ENCODE results near the gene TMEM271. TPM values are rescaled to one million over a fixed set of nuclear protein-coding genes. Genes with fewer than 3 reads are reported as not detected.
A peak's percentile ranks its signal among the peaks of the same experiment; 100 is the strongest.

Gene TMEM271
- total and polyA plus RNA-seq, 4 experiments from 2014 or later, result not detected

DNA sequence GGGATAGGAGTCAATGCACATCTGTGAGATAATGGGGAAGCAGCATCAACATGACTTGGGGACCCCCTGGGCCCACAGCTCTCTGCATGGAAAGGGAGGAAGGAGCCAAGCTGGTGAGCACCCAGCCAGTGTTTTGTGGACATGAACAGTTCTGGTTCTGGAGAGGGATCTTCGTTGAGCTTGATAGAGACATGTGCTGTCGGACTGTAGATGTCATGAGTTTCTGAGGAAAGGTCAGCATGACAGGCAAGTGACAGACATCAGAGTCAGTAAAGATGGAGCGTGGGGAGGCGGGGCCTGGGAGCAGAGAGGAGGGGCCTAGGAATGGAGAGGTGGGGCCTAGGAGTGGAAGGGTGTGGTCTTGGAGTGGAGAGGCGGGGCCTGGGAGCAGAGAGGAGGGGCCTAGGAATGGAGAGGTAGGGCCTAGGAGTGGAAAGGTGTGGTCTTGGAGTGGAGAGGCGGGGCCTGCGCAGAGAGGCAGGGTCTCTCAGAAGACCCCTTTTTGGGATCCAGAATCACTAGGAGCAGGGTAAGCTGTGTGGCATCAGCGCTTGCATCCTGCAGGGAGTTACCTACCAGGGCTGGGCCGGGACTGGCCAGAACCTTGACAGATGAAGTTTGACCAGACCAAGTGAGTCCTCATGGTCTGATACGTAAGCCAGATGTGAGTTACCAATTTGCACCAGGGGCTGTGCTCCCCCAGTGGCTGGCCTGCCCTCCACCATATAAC, 43.3 kb downstream of the TMEM271 start:
- Histone ChIP-seq H3K27ac (ENCODE audit: low read depth, low read length) (no peak overlapping the region), H3K9me3 (ENCODE audit: control insufficient read depth in 1 of 2, low read length in 2 of 2) (no peaks in the 10 kb centered on the region), H3K36me3 (ENCODE audit: insufficient read depth, low read length) (peaks cover 18% of the 10 kb centered on the region), H3K4me1 (ENCODE audit: insufficient read depth, low read length) (no peaks in the 10 kb centered on the region), H3K4me3 (ENCODE audit: low read length in 2 of 2) (no peak overlapping the region), H3K27me3 (ENCODE audit: insufficient read depth, low read length) (no peaks in the 10 kb centered on the region)
- Mint-ChIP-seq H3K27ac (peak overlapping the region in 1 of 7 donors; percentile 70), H3K36me3 (peaks cover 60 to 76% of the 10 kb centered on the region in 2 donors), H3K4me1 (peaks cover 0 to 4% (median under 1%) of the 10 kb centered on the region in 4 donors), H3K4me3 (no peak overlapping the region), H3K27me3 (no peaks in the 10 kb centered on the region), H3K9me3 (peaks cover 0 to 10% (median 0%) of the 10 kb centered on the region in 8 donors)
- intact Hi-C loops (cut with micrococcal nuclease), result no loop called here
- no peak for DNase-seq
- ChIA-PET POLR2A (ENCODE audit: partially characterized antibody) (no interaction called here), CTCF (ENCODE audit: partially characterized antibody) (no interaction called here)

DNA sequence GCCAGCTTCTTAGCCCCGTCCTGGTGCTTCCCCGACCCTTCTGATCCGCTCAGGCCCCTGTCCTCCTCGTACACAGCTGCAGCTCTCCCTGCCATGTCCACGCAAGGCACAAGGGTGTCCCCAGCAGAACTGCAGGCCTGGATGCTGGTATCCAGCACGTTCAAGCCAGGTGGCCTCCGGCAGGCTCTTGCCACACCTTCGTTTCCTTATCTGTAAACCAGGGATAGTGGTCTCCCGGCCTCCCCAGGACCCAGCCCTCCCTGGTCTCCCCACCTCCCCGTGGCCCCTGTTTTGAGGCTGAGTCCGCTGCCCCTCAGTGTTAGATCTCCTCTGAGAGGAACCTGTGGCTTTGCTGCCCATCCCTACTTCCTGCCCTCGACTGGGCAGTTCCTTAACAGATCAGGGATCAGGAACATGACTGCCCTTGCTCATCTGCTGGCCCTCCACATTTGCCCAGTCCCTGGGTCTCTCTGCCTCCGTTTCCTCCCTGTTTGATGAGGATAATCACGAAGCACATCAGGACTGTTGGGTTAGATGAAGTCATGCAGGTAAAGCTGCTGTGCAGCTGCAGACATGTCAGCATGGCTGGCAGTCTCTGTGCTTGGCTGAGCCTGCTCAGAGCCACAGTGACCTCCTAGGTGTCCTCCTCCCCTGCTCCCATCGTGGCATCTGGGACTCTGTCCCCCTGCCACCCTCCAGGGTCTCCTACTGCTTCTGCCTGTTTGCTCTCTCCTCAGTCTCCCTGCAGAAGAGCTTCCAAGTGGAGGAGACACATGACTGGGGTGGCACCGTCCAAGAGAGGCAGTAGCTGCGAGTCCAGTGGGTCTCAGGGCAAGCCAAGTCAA, 44.2 kb downstream of the TMEM271 start:
- Mint-ChIP-seq H3K4me3 (no peak overlapping the region), H3K9me3 (peaks cover 0 to 9% (median 0%) of the 10 kb centered on the region in 8 donors), H3K4me1 (peaks cover 0 to 4% (median under 1%) of the 10 kb centered on the region in 4 donors), H3K27me3 (no peaks in the 10 kb centered on the region), H3K36me3 (peaks cover 66 to 78% of the 10 kb centered on the region in 2 donors), H3K27ac (no peak overlapping the region)
- H3K9me3 ChIP-seq (ENCODE audit: control insufficient read depth in 1 of 2, low read length in 2 of 2), result no peaks in the 10 kb centered on the region
- ChIA-PET POLR2A (ENCODE audit: partially characterized antibody) (no interaction called here), CTCF (ENCODE audit: partially characterized antibody) (no interaction called here)
- no peak overlapping the region for H3K27ac ChIP-seq (ENCODE audit: low read depth, low read length)
- intact Hi-C loops (cut with micrococcal nuclease), result no loop called here
- H3K4me3 ChIP-seq (ENCODE audit: low read length in 2 of 2), result no peak overlapping the region
- no peaks in the 10 kb centered on the region for H3K4me1 ChIP-seq (ENCODE audit: insufficient read depth, low read length)
- no peak for DNase-seq
- H3K27me3 ChIP-seq (ENCODE audit: insufficient read depth, low read length), result no peaks in the 10 kb centered on the region
- H3K36me3 ChIP-seq (ENCODE audit: insufficient read depth, low read length), result peaks cover 18% of the 10 kb centered on the region

DNA sequence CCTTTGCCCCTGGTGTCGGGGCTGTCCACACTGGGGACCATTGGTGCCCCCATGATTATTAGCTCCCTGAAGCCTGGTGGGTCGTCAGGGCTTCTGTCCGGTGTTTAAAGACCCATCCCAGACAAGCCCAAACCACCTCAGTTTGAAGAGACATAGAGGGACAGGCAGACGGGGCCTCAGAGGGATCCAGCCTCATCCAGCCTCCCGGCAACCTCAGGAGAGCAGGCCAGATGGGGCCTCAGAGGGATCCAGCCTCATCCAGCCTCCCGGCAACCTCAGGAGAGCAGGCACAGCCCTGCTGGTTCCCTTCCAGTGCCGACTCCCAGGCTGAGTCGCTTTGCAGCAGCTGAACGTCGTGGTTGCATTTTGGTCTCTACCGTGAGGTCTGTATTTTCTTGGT, 45.0 kb downstream of the TMEM271 start:
- Mint-ChIP-seq H3K27ac (no peak overlapping the region), H3K9me3 (peaks cover 0 to 6% (median 0%) of the 10 kb centered on the region in 8 donors), H3K36me3 (peaks cover 64 to 73% of the 10 kb centered on the region in 2 donors), H3K4me1 (peaks cover 0 to 4% (median under 1%) of the 10 kb centered on the region in 4 donors), H3K27me3 (no peaks in the 10 kb centered on the region), H3K4me3 (no peak overlapping the region)
- Histone ChIP-seq H3K27me3 (ENCODE audit: insufficient read depth, low read length) (no peaks in the 10 kb centered on the region), H3K4me3 (ENCODE audit: low read length in 2 of 2) (no peak overlapping the region), H3K27ac (ENCODE audit: low read depth, low read length) (no peak overlapping the region), H3K9me3 (ENCODE audit: control insufficient read depth in 1 of 2, low read length in 2 of 2) (no peaks in the 10 kb centered on the region), H3K36me3 (ENCODE audit: insufficient read depth, low read length) (peaks cover 18% of the 10 kb centered on the region), H3K4me1 (ENCODE audit: insufficient read depth, low read length) (no peaks in the 10 kb centered on the region)
- intact Hi-C loops (cut with micrococcal nuclease), result no loop called here
- CTCF ChIA-PET (ENCODE audit: partially characterized antibody), result no interaction called here
- DNase-seq, result no peak
- POLR2A ChIA-PET (ENCODE audit: partially characterized antibody), result no interaction called here

DNA sequence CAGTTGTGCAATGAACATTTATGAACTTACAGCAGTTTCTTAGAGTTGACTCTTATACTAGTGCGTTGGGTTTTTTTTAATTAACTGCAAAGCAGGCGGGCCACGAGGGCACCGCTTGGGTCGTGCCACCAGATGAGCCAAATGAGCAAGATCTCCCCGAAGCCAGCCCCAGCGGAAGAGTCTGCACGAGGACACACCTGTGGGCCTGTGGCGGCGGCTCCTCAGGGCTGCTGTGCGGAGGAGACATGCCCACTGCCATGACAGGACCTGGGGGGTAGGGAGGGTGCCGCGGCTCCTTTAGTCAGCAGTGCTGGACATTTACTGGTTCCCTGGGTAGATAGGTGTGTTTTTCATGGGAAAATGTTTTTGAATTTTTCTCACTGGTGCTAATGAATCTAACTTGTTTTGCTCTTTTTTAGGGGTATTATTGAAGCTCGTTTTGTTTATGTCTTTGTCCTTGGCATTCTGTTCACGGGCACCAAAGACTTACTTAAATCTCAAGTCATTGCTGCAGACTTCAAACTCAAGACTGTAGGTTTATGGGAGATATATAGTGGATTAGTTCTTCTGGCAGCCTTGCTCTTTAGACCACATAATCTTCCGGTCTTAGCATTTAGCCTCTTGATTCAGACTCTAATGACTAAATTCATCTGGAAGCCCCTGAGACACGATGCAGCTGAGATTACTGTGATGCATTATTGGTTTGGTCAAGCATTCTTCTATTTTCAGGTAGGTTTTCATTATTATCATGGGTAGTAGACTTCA, 45.9 kb downstream of the TMEM271 start:
- H3K27me3 Mint-ChIP-seq, result no peaks in the 10 kb centered on the region
- no peak overlapping the region for H3K4me3 Mint-ChIP-seq
- no peaks in the 10 kb centered on the region for H3K9me3 ChIP-seq (ENCODE audit: control insufficient read depth in 1 of 2, low read length in 2 of 2)
- ChIA-PET POLR2A (ENCODE audit: partially characterized antibody) (no interaction called here), CTCF (ENCODE audit: partially characterized antibody) (no interaction called here)
- no peak overlapping the region for H3K4me3 ChIP-seq (ENCODE audit: low read length in 2 of 2)
- peaks cover 18% of the 10 kb centered on the region for H3K36me3 ChIP-seq (ENCODE audit: insufficient read depth, low read length)
- no peak overlapping the region for H3K27ac ChIP-seq (ENCODE audit: low read depth, low read length)
- no peak overlapping the region for H3K27ac Mint-ChIP-seq
- no peaks in the 10 kb centered on the region for H3K27me3 ChIP-seq (ENCODE audit: insufficient read depth, low read length)
- intact Hi-C loops (cut with micrococcal nuclease), result no loop called here
- peaks cover 0 to 6% (median 0%) of the 10 kb centered on the region in 8 donors for H3K9me3 Mint-ChIP-seq
- DNase-seq, result no peak
- peaks cover 71 to 74% of the 10 kb centered on the region in 2 donors for H3K36me3 Mint-ChIP-seq
- peaks cover 0 to 4% (median under 1%) of the 10 kb centered on the region in 4 donors for H3K4me1 Mint-ChIP-seq
- H3K4me1 ChIP-seq (ENCODE audit: insufficient read depth, low read length), result no peaks in the 10 kb centered on the region

DNA sequence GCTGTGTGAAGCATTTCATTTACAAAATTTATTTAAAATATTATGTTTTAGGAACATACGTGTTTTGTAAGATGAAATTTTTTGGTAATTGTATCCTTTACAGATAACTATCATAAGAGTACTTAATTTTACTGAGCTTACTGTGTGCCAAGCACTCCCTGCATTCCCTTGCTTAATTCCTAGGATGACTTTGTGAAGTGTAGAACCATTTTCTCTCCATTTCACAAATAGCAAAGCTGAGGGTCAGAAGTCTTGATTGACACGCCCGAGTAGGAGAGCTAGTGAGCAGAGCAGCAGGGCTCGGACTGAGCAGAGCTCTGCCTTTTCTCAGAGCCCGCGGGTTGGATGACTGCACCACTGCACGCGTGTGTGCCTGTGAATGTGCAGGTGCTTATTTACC, 46.5 kb downstream of the TMEM271 start:
- H3K4me3 ChIP-seq (ENCODE audit: low read length in 2 of 2), result no peak overlapping the region
- H3K27ac ChIP-seq (ENCODE audit: low read depth, low read length), result no peak overlapping the region
- no peaks in the 10 kb centered on the region for H3K27me3 Mint-ChIP-seq
- H3K36me3 Mint-ChIP-seq, result peaks cover 72 to 73% of the 10 kb centered on the region in 2 donors
- ChIA-PET POLR2A (ENCODE audit: partially characterized antibody) (no interaction called here), CTCF (ENCODE audit: partially characterized antibody) (no interaction called here)
- no peaks in the 10 kb centered on the region for H3K27me3 ChIP-seq (ENCODE audit: insufficient read depth, low read length)
- no peak overlapping the region for H3K4me3 Mint-ChIP-seq
- peaks cover 18% of the 10 kb centered on the region for H3K36me3 ChIP-seq (ENCODE audit: insufficient read depth, low read length)
- intact Hi-C loops (cut with micrococcal nuclease), result no loop called here
- peaks cover 0 to 6% (median 0%) of the 10 kb centered on the region in 8 donors for H3K9me3 Mint-ChIP-seq
- H3K27ac Mint-ChIP-seq, result no peak overlapping the region
- DNase-seq, result no peak
- no peaks in the 10 kb centered on the region for H3K4me1 ChIP-seq (ENCODE audit: insufficient read depth, low read length)
- H3K9me3 ChIP-seq (ENCODE audit: control insufficient read depth in 1 of 2, low read length in 2 of 2), result no peaks in the 10 kb centered on the region
- H3K4me1 Mint-ChIP-seq, result peaks cover 0 to 4% (median under 1%) of the 10 kb centered on the region in 4 donors

DNA sequence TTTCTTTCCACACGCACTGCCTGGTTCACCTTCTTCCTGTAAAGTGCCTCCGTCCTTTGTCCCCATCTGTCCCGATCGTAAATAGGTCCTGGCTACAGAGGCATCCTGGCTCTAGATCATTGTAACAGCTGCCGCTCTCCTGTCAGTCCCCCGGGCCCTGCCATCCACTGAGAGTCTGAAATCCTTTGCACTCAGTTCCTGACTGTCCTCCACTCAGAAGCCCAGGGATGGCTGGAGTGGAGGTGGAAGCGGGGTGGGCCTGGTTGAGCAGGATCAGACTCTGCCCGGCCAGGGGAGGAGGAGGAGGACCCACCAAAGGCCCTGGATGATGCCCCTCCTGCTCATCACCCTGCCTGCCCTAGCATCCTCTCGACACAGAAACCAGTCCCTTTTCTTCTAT, 47.3 kb downstream of the TMEM271 start:
- no peaks in the 10 kb centered on the region for H3K27me3 Mint-ChIP-seq
- Histone ChIP-seq H3K4me3 (ENCODE audit: low read length in 2 of 2) (no peak overlapping the region), H3K36me3 (ENCODE audit: insufficient read depth, low read length) (peaks cover 18% of the 10 kb centered on the region), H3K27ac (ENCODE audit: low read depth, low read length) (no peak overlapping the region), H3K9me3 (ENCODE audit: control insufficient read depth in 1 of 2, low read length in 2 of 2) (no peaks in the 10 kb centered on the region), H3K27me3 (ENCODE audit: insufficient read depth, low read length) (no peaks in the 10 kb centered on the region), H3K4me1 (ENCODE audit: insufficient read depth, low read length) (no peaks in the 10 kb centered on the region)
- peaks cover 76 to 77% of the 10 kb centered on the region in 2 donors for H3K36me3 Mint-ChIP-seq
- intact Hi-C loops (cut with micrococcal nuclease), result no loop called here
- ChIA-PET POLR2A (ENCODE audit: partially characterized antibody) (no interaction called here), CTCF (ENCODE audit: partially characterized antibody) (no interaction called here)
- peaks cover 0 to 6% (median 0%) of the 10 kb centered on the region in 8 donors for H3K9me3 Mint-ChIP-seq
- DNase-seq, result no peak
- H3K4me3 Mint-ChIP-seq, result no peak overlapping the region
- H3K27ac Mint-ChIP-seq, result no peak overlapping the region
- peaks cover 0 to 4% (median under 1%) of the 10 kb centered on the region in 4 donors for H3K4me1 Mint-ChIP-seq

DNA sequence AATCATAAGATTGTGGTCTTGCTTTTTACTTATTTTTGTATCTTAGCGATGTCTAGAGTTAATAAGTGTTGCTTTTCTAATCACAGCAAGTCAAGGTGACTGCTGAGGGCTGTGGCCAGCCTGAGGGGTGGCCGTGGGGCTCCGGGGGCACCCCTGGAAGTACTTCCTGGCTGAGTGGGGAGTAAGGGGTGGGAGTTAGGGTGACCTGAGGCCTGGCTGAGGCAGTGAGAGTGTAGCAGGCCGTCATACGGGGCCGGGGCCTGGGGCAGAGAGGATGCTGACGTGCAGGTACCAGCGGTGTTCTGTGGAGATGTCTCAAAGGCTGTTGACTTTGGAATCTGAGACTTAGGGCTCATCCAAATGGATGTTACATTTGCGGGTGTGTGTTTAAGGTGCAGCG, 47.8 kb downstream of the TMEM271 start:
- ChIA-PET CTCF (ENCODE audit: partially characterized antibody) (no interaction called here), POLR2A (ENCODE audit: partially characterized antibody) (no interaction called here)
- Mint-ChIP-seq H3K4me1 (peaks cover 0 to 4% (median under 1%) of the 10 kb centered on the region in 4 donors), H3K4me3 (no peak overlapping the region), H3K27ac (peak overlapping the region in 1 of 7 donors; percentile 42), H3K27me3 (no peaks in the 10 kb centered on the region), H3K9me3 (peaks cover 0 to 6% (median 0%) of the 10 kb centered on the region in 8 donors), H3K36me3 (peaks cover 81% of the 10 kb centered on the region in 2 donors)
- Histone ChIP-seq H3K4me1 (ENCODE audit: insufficient read depth, low read length) (no peaks in the 10 kb centered on the region), H3K36me3 (ENCODE audit: insufficient read depth, low read length) (peaks cover 22% of the 10 kb centered on the region), H3K27me3 (ENCODE audit: insufficient read depth, low read length) (no peaks in the 10 kb centered on the region), H3K9me3 (ENCODE audit: control insufficient read depth in 1 of 2, low read length in 2 of 2) (no peaks in the 10 kb centered on the region), H3K27ac (ENCODE audit: low read depth, low read length) (no peak overlapping the region), H3K4me3 (ENCODE audit: low read length in 2 of 2) (no peak overlapping the region)
- no peak for DNase-seq
- intact Hi-C loops (cut with micrococcal nuclease), result no loop called here
